Panc1 (cell line): ENCODE measurements around the gene SLC9A9. TPM values are rescaled to one million over a fixed set of nuclear protein-coding genes. Genes with fewer than 3 reads are reported as not detected.

Source experiments
- ATAC-seq: fragments of 200-7000 bp; cut with Tn5 transposase; 2 replicates; pipeline ENCODE4 v1.9.1; 2020; ENCODE audit warnings: mild to moderate bottlenecking, moderate library complexity
- BruUV-seq: library from RNA; stranded (reverse); fragments of 400-500 nt; replicated peaks from 2 replicates; lab custom pipeline; 2021; lab: Mats Ljungman, UMichigan
- CTCF ChIA-PET: fragments of 300-600 bp; sonication (Branson Sonifier 250); formaldehyde crosslinking; loops from one replicate; lab custom pipeline; 2022; ENCODE audit warnings: antibody characterized with exemption; lab: Charles Lee
- POLR2A ChIA-PET: fragments of 300-600 bp; sonication (Branson Sonifier 250); formaldehyde crosslinking; loops from one replicate; lab custom pipeline; 2022; ENCODE audit warnings: antibody characterized with exemption; lab: Charles Lee
- DNase-seq: peaks from one replicate; pipeline ENCODE4 v3.0.0-alpha.2; 2010; ENCODE audit warnings: low read depth, low spot score
- H3K27ac ChIP-seq: 2 replicates; pipeline ENCODE4 v1.5.1; 2011; ENCODE audit warnings: mild to moderate bottlenecking, low read length, inconsistent platforms
- H3K27me3 ChIP-seq: fragments of 200-500 bp; sonication (Bioruptor generic); 2 replicates; pipeline ENCODE4 v1.6.0; 2014; ENCODE audit warnings: low read length, inconsistent platforms; ENCODE audit not compliant: control insufficient read depth, insufficient read depth
- H3K36me3 ChIP-seq: fragments of 200-500 bp; sonication (Bioruptor generic); 2 replicates; pipeline ENCODE4 v1.5.1; 2014; ENCODE audit warnings: inconsistent platforms, mild to moderate bottlenecking, low read length, moderate library complexity; ENCODE audit not compliant: control insufficient read depth, insufficient read depth
- H3K4me1 ChIP-seq: 2 replicates; pipeline ENCODE4 v1.5.1; 2011; ENCODE audit warnings: inconsistent platforms, mild to moderate bottlenecking, low read length, moderate library complexity; ENCODE audit not compliant: control insufficient read depth, insufficient read depth
- H3K4me3 ChIP-seq, 2 experiments: 2 replicates each; pipeline ENCODE4 v1.5.1; 2011 to 2012; ENCODE audit warnings: low read depth in 2 of 2, low read length in 2 of 2, mild to moderate bottlenecking in 2 of 2, inconsistent platforms in 1 of 2, moderate library complexity in 1 of 2
- H3K9me3 ChIP-seq: fragments of 200-500 bp; sonication (Bioruptor generic); 2 replicates; pipeline ENCODE4 v1.5.1; 2014; ENCODE audit warnings: low read depth, mild to moderate bottlenecking, inconsistent platforms, low read length, moderate library complexity; ENCODE audit not compliant: control insufficient read depth, insufficient read depth
- POLR2AphosphoS5 ChIP-seq: IDR thresholded peaks from 2 replicates; pipeline ENCODE4 v1.6.1; 2012; ENCODE audit warnings: mild to moderate bottlenecking, low read depth, low read length, moderate library complexity
- SIN3A ChIP-seq: IDR thresholded peaks from 2 replicates; pipeline ENCODE4 v1.6.1; 2012; ENCODE audit warnings: low read depth, mild to moderate bottlenecking, low read length, moderate library complexity, borderline replicate concordance; ENCODE audit not compliant: insufficient read depth
- TCF7L2 ChIP-seq: IDR thresholded peaks from 2 replicates; pipeline ENCODE4 v1.6.1; 2011; ENCODE audit warnings: mild to moderate bottlenecking, low read depth, low read length, inconsistent platforms
- in situ Hi-C: cut with HindIII; loops from 2 replicates; pipeline ENCODE4 v1.10.0; 2016; ENCODE audit warnings: low sequenced_read_pairs, low pct_unique_long_range_greater_than_20kb
- intact Hi-C: fragments of 100-400 bp; cut with micrococcal nuclease; formaldehyde crosslinking; loops from one replicate; pipeline ENCODE4 v1.10.0; 2022; ENCODE audit not compliant: unreplicated experiment
- total RNA-seq: library from RNA; stranded (reverse); gene quantifications from one replicate; pipeline ENCODE4 v1.2.1, GENCODE V29; 2021; ENCODE audit not compliant: unreplicated experiment
- TF ChIP-seq, protein P1 (sequence below): fragments of 450-650 bp; IDR thresholded peaks from 2 replicates; pipeline ENCODE4 v1.5.1; 2017; ENCODE audit warnings: mild to moderate bottlenecking
- TF ChIP-seq, protein P2 (sequence below), 2 experiments: IDR thresholded peaks; 2 replicates each; pipeline ENCODE4 v1.6.1; 2011 to 2012; ENCODE audit warnings: low read depth in 2 of 2, control low read depth in 1 of 2, low read length in 1 of 2, mild to moderate bottlenecking in 1 of 2, moderate library complexity in 1 of 2; ENCODE audit not compliant: insufficient read depth in 1 of 2

Gene SLC9A9
- total RNA-seq, 1 experiment from 2014 or later: not detected

DNA sequence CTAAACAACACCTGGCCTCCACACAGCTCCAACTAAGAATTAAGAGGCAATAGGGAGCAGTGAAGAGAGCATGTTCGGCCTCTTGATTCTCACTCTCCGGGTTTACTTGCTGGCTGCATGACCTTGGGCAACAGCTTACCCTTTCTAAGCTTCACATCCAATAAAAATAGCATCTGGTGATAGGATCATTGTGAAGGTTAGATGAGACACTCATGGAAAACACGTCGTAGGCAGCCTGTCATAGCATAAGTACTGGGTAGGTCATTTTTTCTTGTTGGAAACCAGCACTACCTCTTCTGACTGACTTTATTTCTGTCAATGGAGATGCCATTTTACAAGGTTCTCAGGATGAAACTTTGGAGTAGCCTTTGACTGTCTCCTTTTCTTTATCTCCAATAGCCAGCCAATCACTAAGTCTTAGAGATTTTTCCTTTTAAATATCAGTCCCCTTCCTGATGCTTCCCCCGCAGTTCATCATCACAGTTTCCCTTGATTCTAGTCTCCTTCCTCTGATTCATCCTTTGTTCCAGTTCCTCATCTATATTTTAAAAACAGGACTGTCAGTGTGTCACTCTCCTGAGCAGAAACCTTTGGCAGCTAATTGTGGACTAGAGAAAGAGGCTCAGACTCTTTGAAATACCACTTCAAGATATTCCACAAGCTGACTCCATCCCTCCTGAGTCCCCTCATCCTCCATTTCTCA lies 271.5 kb downstream of the SLC9A9 start:
- TF ChIP-seq POLR2AphosphoS5 (no peak), TCF7L2 (no peak)
- TF ChIP-seq, protein P1, sequence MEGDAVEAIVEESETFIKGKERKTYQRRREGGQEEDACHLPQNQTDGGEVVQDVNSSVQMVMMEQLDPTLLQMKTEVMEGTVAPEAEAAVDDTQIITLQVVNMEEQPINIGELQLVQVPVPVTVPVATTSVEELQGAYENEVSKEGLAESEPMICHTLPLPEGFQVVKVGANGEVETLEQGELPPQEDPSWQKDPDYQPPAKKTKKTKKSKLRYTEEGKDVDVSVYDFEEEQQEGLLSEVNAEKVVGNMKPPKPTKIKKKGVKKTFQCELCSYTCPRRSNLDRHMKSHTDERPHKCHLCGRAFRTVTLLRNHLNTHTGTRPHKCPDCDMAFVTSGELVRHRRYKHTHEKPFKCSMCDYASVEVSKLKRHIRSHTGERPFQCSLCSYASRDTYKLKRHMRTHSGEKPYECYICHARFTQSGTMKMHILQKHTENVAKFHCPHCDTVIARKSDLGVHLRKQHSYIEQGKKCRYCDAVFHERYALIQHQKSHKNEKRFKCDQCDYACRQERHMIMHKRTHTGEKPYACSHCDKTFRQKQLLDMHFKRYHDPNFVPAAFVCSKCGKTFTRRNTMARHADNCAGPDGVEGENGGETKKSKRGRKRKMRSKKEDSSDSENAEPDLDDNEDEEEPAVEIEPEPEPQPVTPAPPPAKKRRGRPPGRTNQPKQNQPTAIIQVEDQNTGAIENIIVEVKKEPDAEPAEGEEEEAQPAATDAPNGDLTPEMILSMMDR: no peak
- no peaks in the 10 kb centered on the region; the same call in 1 of the 2 replicates for H3K27me3 ChIP-seq
- no TSS peak for BruUV-seq
- no peaks in the 10 kb centered on the region for H3K9me3 ChIP-seq
- DNase-seq (no peak), ATAC-seq (no peak)
- H3K27ac ChIP-seq: no peak overlapping the region
- H3K4me1 ChIP-seq: no peaks in the 10 kb centered on the region
- POLR2A ChIA-PET: no interaction called here
- in situ Hi-C loops (no loop called here), intact Hi-C loops (no loop called here)
- no peak overlapping the region for H3K4me3 ChIP-seq
- CTCF ChIA-PET: no interaction called here
- no peaks in the 10 kb centered on the region for H3K36me3 ChIP-seq

DNA sequence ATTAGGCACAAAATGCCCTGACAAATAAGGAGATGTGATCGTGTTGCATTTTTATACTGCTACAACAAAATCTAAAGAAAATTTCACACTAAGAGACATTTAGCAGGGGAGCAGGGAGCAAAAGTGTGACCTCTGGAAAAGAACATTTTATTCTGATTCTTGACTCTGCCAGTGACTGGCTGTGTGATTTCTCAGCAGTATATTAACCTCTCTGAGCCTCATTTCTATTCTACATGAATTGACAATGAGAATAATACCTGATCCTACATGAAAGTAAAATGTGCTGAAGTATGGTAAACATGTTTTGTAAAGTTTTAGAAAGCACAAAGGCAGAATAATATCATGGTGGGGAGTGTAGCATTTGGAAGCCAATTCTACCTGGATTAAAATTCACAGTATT lies 273.3 kb downstream of the SLC9A9 start:
- DNase-seq (no peak), ATAC-seq (no peak)
- Histone ChIP-seq H3K27me3 (no peaks in the 10 kb centered on the region; the same call in 1 of the 2 replicates), H3K27ac (no peak overlapping the region), H3K4me3 (no peak overlapping the region), H3K4me1 (no peaks in the 10 kb centered on the region), H3K36me3 (no peaks in the 10 kb centered on the region), H3K9me3 (no peaks in the 10 kb centered on the region)
- no peak for TF ChIP-seq POLR2AphosphoS5
- POLR2A ChIA-PET: no interaction called here
- CTCF ChIA-PET: no interaction called here
- in situ Hi-C loops (no loop called here), intact Hi-C loops (no loop called here)
- no TSS peak for BruUV-seq

GRCh38 chr3:143573610-143574303 lies 274.5 kb downstream of the SLC9A9 start:
- ChIA-PET CTCF (no interaction called here), POLR2A (no interaction called here)
- Histone ChIP-seq H3K36me3 (no peaks in the 10 kb centered on the region), H3K27ac (no peak overlapping the region), H3K27me3 (no peaks in the 10 kb centered on the region), H3K4me3 (no peak overlapping the region), H3K4me1 (no peaks in the 10 kb centered on the region), H3K9me3 (no peaks in the 10 kb centered on the region)
- ATAC-seq (no peak), DNase-seq (no peak)
- intact Hi-C loops (no loop called here), in situ Hi-C loops (no loop called here)
- no TSS peak for BruUV-seq
- TF ChIP-seq SIN3A (no peak), TCF7L2 (no peak), POLR2AphosphoS5 (no peak)
- TF ChIP-seq, protein P1: no peak
- TF ChIP-seq, protein P2, sequence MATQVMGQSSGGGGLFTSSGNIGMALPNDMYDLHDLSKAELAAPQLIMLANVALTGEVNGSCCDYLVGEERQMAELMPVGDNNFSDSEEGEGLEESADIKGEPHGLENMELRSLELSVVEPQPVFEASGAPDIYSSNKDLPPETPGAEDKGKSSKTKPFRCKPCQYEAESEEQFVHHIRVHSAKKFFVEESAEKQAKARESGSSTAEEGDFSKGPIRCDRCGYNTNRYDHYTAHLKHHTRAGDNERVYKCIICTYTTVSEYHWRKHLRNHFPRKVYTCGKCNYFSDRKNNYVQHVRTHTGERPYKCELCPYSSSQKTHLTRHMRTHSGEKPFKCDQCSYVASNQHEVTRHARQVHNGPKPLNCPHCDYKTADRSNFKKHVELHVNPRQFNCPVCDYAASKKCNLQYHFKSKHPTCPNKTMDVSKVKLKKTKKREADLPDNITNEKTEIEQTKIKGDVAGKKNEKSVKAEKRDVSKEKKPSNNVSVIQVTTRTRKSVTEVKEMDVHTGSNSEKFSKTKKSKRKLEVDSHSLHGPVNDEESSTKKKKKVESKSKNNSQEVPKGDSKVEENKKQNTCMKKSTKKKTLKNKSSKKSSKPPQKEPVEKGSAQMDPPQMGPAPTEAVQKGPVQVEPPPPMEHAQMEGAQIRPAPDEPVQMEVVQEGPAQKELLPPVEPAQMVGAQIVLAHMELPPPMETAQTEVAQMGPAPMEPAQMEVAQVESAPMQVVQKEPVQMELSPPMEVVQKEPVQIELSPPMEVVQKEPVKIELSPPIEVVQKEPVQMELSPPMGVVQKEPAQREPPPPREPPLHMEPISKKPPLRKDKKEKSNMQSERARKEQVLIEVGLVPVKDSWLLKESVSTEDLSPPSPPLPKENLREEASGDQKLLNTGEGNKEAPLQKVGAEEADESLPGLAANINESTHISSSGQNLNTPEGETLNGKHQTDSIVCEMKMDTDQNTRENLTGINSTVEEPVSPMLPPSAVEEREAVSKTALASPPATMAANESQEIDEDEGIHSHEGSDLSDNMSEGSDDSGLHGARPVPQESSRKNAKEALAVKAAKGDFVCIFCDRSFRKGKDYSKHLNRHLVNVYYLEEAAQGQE (IDR thresholded peaks at IDR 0.05; ENCODE audit: insufficient read depth in 1 of 2, low read depth in 2 of 2, low read length in 1 of 2): no peak
